SK-N-SH treated with all-trans-retinoic acid at 6 μM for 48 hours (cell line): Measurements from ENCODE around the gene TTC34.

Experiments
- ARNTL ChIP-seq: fragments of 450-650 bp; formaldehyde crosslinking; IDR thresholded peaks from 2 replicates; pipeline ENCODE4 v1.5.0; 2020; ENCODE audit warnings: low read depth, mild to moderate bottlenecking, moderate library complexity, borderline replicate concordance
- GLIS3 ChIP-seq: fragments of 250-450 bp; sonication (Bioruptor Pico); IDR thresholded peaks from 2 replicates; pipeline ENCODE4 v1.5.0; 2020; ENCODE audit warnings: mild to moderate bottlenecking, moderate library complexity
- ISL1 ChIP-seq: fragments of 250-450 bp; sonication (Bioruptor Pico); IDR thresholded peaks from 2 replicates; pipeline ENCODE4 v2.1.2; 2022; ENCODE audit warnings: mild to moderate bottlenecking, moderate library complexity
- OSR1 ChIP-seq: fragments of 250-450 bp; sonication (Bioruptor Pico); IDR thresholded peaks from 2 replicates; pipeline ENCODE4 v1.8.0; 2022; ENCODE audit warnings: moderate library complexity, mild to moderate bottlenecking, inconsistent platforms
- PPARA ChIP-seq: fragments of 250-450 bp; sonication (Bioruptor Pico); IDR thresholded peaks from 2 replicates; pipeline ENCODE4 v1.5.0; 2020; ENCODE audit warnings: mild to moderate bottlenecking, borderline replicate concordance
- RARB ChIP-seq: fragments of 250-450 bp; sonication (Bioruptor Pico); IDR thresholded peaks from 2 replicates; pipeline ENCODE4 v1.8.0; 2021; ENCODE audit warnings: mild to moderate bottlenecking, moderate library complexity
- SNAI2 ChIP-seq: fragments of 250-450 bp; sonication (Bioruptor Pico); IDR thresholded peaks from 2 replicates; pipeline ENCODE4 v1.5.0; 2020; ENCODE audit warnings: mild to moderate bottlenecking, moderate library complexity
- TOX ChIP-seq: fragments of 250-450 bp; sonication (Bioruptor Pico); IDR thresholded peaks from 2 replicates; pipeline ENCODE4 v1.8.0; 2021; ENCODE audit warnings: mild to moderate bottlenecking, moderate library complexity, borderline replicate concordance
- ZFP3 ChIP-seq: fragments of 250-450 bp; sonication (Bioruptor Pico); IDR thresholded peaks from 2 replicates; pipeline ENCODE4 v1.5.0; 2020; ENCODE audit warnings: mild to moderate bottlenecking, moderate library complexity
- ZFP30 ChIP-seq: fragments of 450-650 bp; formaldehyde crosslinking; IDR thresholded peaks from 2 replicates; pipeline ENCODE4 v1.5.0; 2022; ENCODE audit warnings: mild to moderate bottlenecking, moderate library complexity
- TF ChIP-seq, protein P1 (sequence below): fragments of 250-450 bp; sonication (Bioruptor Pico); IDR thresholded peaks from 2 replicates; pipeline ENCODE4 v1.8.0; 2020; ENCODE audit warnings: mild to moderate bottlenecking, moderate library complexity, borderline replicate concordance
- TF ChIP-seq, protein P2 (sequence below): fragments of 250-450 bp; sonication (Bioruptor Pico); IDR thresholded peaks from 2 replicates; pipeline ENCODE4 v1.5.1; 2020; ENCODE audit warnings: low read depth, mild to moderate bottlenecking, moderate library complexity

DNA sequence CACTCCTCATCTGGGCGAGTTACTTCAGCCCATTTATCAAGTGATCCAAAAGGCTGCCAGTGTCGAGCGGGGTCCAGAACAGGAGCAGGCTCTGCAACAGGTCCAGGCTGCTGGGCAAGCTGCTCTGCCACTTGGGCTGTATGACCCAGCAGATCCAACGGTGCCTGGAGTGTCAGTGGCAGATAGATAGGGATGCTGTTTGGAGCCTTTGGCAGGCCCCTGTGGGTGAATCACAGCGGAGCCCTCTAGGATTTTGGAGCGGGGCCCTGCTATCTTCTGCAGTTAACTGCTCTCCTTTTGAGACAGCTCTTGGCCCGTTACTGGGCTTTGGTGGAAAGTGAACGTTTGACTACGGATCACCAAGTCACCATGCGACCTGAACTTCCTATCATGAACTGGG is 176.2 kb downstream of the TTC34 start:
- TF ChIP-seq ISL1 (CRISPR knock-in tag), result no peak
- no peak for TF ChIP-seq TOX
- TF ChIP-seq PPARA (CRISPR knock-in tag), result no peak
- TF ChIP-seq, protein P1, sequence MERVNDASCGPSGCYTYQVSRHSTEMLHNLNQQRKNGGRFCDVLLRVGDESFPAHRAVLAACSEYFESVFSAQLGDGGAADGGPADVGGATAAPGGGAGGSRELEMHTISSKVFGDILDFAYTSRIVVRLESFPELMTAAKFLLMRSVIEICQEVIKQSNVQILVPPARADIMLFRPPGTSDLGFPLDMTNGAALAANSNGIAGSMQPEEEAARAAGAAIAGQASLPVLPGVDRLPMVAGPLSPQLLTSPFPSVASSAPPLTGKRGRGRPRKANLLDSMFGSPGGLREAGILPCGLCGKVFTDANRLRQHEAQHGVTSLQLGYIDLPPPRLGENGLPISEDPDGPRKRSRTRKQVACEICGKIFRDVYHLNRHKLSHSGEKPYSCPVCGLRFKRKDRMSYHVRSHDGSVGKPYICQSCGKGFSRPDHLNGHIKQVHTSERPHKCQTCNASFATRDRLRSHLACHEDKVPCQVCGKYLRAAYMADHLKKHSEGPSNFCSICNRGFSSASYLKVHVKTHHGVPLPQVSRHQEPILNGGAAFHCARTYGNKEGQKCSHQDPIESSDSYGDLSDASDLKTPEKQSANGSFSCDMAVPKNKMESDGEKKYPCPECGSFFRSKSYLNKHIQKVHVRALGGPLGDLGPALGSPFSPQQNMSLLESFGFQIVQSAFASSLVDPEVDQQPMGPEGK, result no peak
- TF ChIP-seq OSR1, result no peak
- TF ChIP-seq ARNTL, result no peak
- TF ChIP-seq RARB (CRISPR knock-in tag), result no peak
- TF ChIP-seq GLIS3 (CRISPR knock-in tag), result no peak
- no peak for TF ChIP-seq ZFP30 (CRISPR knock-in tag)
- TF ChIP-seq, protein P2, sequence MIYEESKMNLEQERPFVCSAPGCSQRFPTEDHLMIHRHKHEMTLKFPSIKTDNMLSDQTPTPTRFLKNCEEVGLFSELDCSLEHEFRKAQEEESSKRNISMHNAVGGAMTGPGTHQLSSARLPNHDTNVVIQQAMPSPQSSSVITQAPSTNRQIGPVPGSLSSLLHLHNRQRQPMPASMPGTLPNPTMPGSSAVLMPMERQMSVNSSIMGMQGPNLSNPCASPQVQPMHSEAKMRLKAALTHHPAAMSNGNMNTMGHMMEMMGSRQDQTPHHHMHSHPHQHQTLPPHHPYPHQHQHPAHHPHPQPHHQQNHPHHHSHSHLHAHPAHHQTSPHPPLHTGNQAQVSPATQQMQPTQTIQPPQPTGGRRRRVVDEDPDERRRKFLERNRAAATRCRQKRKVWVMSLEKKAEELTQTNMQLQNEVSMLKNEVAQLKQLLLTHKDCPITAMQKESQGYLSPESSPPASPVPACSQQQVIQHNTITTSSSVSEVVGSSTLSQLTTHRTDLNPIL (CRISPR knock-in tag), result no peak
- TF ChIP-seq ZFP3 (CRISPR knock-in tag), result no peak
- no peak for TF ChIP-seq SNAI2 (CRISPR knock-in tag)
